ENCODE results near the gene TMEM106A. TPM values are rescaled to one million over a fixed set of nuclear protein-coding genes. Genes with fewer than 3 reads are reported as not detected.
"Not testable (repeated sequence)": the region's sequence is repeated elsewhere in the genome, so short reads cannot be mapped to it uniquely, and the experiment has no call there.

The TMEM106A gene
- polyA plus RNA-seq (2013, experiment 1 of 2), result 3.3 TPM
- 3.1 TPM for polyA plus RNA-seq (2013, experiment 2 of 2)

GRCh38 chr17:43211480-43212402 lies at the start of gene TMEM106A:
TMEM106A (plus strand) TSS chr17:43211875; CDS start chr17:43213042, 1,167 bp downstream.
- Histone ChIP-seq H3K36me3 (ENCODE audit: control insufficient read depth, insufficient read depth, low read length) (peaks cover 43% of the 10 kb centered on the region), H3K4me1 (ENCODE audit: control insufficient read depth, insufficient read depth, low read length, poor library complexity, severe bottlenecking) (peaks cover 12% of the 10 kb centered on the region), H3K9me3 (ENCODE audit: control insufficient read depth, low read length) (no peaks in the 10 kb centered on the region), H3K4me3 (ENCODE audit: extremely low read depth, insufficient read depth, low read length, poor library complexity, severe bottlenecking) (peak within 1 kb of the TSS; percentile 62), H3K27ac (ENCODE audit: low read depth, low read length, severe bottlenecking) (peak within 1 kb of the TSS; percentile 81)
- 3 to 5% methylated on average over 26 to 33 of the region's 54 CpGs for WGBS, 2 experiments (ENCODE audit: insufficient coverage in 2 of 2)

GRCh38 chr17:43165971-43166370 lies 45.7 kb upstream of the TMEM106A start:
- H3K4me3 ChIP-seq (ENCODE audit: extremely low read depth, insufficient read depth, low read length, poor library complexity, severe bottlenecking); H3K27ac ChIP-seq (ENCODE audit: low read depth, low read length, severe bottlenecking); H3K36me3 ChIP-seq (ENCODE audit: control insufficient read depth, insufficient read depth, low read length); H3K4me1 ChIP-seq (ENCODE audit: control insufficient read depth, insufficient read depth, low read length, poor library complexity, severe bottlenecking); H3K9me3 ChIP-seq (ENCODE audit: control insufficient read depth, low read length): not testable (repeated sequence)

GRCh38 chr17:43169561-43170139 lies 42.0 kb upstream of the TMEM106A start:
- Histone ChIP-seq H3K36me3 (ENCODE audit: control insufficient read depth, insufficient read depth, low read length) (peaks cover 1% of the 10 kb centered on the region), H3K9me3 (ENCODE audit: control insufficient read depth, low read length) (no peaks in the 10 kb centered on the region), H3K4me3 (ENCODE audit: extremely low read depth, insufficient read depth, low read length, poor library complexity, severe bottlenecking) (peak overlapping the region; percentile 58), H3K27ac (ENCODE audit: low read depth, low read length, severe bottlenecking) (peak overlapping the region; percentile 96), H3K4me1 (ENCODE audit: control insufficient read depth, insufficient read depth, low read length, poor library complexity, severe bottlenecking) (no peaks in the 10 kb centered on the region)
- 0 to 1% methylated on average over 15 to 27 of the region's 29 CpGs for WGBS, 2 experiments (ENCODE audit: insufficient coverage in 2 of 2)

GRCh38 chr17:43170140-43170765 lies 41.4 kb upstream of the TMEM106A start:
- Histone ChIP-seq H3K27ac (ENCODE audit: low read depth, low read length, severe bottlenecking) (peak overlapping the region; percentile 96), H3K9me3 (ENCODE audit: control insufficient read depth, low read length) (no peaks in the 10 kb centered on the region), H3K4me1 (ENCODE audit: control insufficient read depth, insufficient read depth, low read length, poor library complexity, severe bottlenecking) (no peaks in the 10 kb centered on the region), H3K36me3 (ENCODE audit: control insufficient read depth, insufficient read depth, low read length) (peaks cover 6% of the 10 kb centered on the region), H3K4me3 (ENCODE audit: extremely low read depth, insufficient read depth, low read length, poor library complexity, severe bottlenecking) (peak overlapping the region; percentile 58)
- WGBS, 2 experiments (ENCODE audit: insufficient coverage in 2 of 2), result 0% methylated on average over 10 to 19 of the region's 27 CpGs

- H3K36me3 ChIP-seq (ENCODE audit: control insufficient read depth, insufficient read depth, low read length), result peaks cover 8% of the 10 kb centered on the region
- peak within 1 kb of the TSS; percentile 58 for H3K4me3 ChIP-seq (ENCODE audit: extremely low read depth, insufficient read depth, low read length, poor library complexity, severe bottlenecking)
- no peaks in the 10 kb centered on the region for H3K9me3 ChIP-seq (ENCODE audit: control insufficient read depth, low read length)
- 0% methylated on average over 24 to 27 of the region's 41 CpGs for WGBS, 2 experiments (ENCODE audit: insufficient coverage in 2 of 2)
- no peaks in the 10 kb centered on the region for H3K4me1 ChIP-seq (ENCODE audit: control insufficient read depth, insufficient read depth, low read length, poor library complexity, severe bottlenecking)
- peak within 1 kb of the TSS; percentile 96 for H3K27ac ChIP-seq (ENCODE audit: low read depth, low read length, severe bottlenecking)
Observed at GRCh38 chr17:43170766-43171585, 40.7 kb upstream of the TMEM106A start, which contains the start of gene NBR1. NBR1 (plus strand) TSS chr17:43171214; CDS start chr17:43175800, 4,586 bp downstream.

- 53 to 59% methylated on average over 9 to 11 of the region's 12 CpGs for WGBS, 2 experiments (ENCODE audit: insufficient coverage in 2 of 2)
Observed at GRCh38 chr17:43171586-43172487, 39.8 kb upstream of the TMEM106A start.

GRCh38 chr17:43175213-43176118 lies 36.2 kb upstream of the TMEM106A start:
- Histone ChIP-seq H3K4me3 (ENCODE audit: extremely low read depth, insufficient read depth, low read length, poor library complexity, severe bottlenecking) (no peak overlapping the region), H3K9me3 (ENCODE audit: control insufficient read depth, low read length) (no peaks in the 10 kb centered on the region), H3K36me3 (ENCODE audit: control insufficient read depth, insufficient read depth, low read length) (peaks cover 48% of the 10 kb centered on the region), H3K4me1 (ENCODE audit: control insufficient read depth, insufficient read depth, low read length, poor library complexity, severe bottlenecking) (no peaks in the 10 kb centered on the region), H3K27ac (ENCODE audit: low read depth, low read length, severe bottlenecking) (no peak overlapping the region)
- WGBS, 2 experiments (ENCODE audit: insufficient coverage in 2 of 2), result 100% methylated on average over 1 to 2 of the region's 4 CpGs

More at GRCh38 chr17:43171586-43172487, 39.8 kb upstream of the TMEM106A start:
- Histone ChIP-seq H3K9me3 (ENCODE audit: control insufficient read depth, low read length) (no peaks in the 10 kb centered on the region), H3K27ac (ENCODE audit: low read depth, low read length, severe bottlenecking) (peak overlapping the region; percentile 96), H3K36me3 (ENCODE audit: control insufficient read depth, insufficient read depth, low read length) (peaks cover 17% of the 10 kb centered on the region), H3K4me1 (ENCODE audit: control insufficient read depth, insufficient read depth, low read length, poor library complexity, severe bottlenecking) (no peaks in the 10 kb centered on the region), H3K4me3 (ENCODE audit: extremely low read depth, insufficient read depth, low read length, poor library complexity, severe bottlenecking) (peak overlapping the region; percentile 58)

- H3K4me1 ChIP-seq (ENCODE audit: control insufficient read depth, insufficient read depth, low read length, poor library complexity, severe bottlenecking), result no peaks in the 10 kb centered on the region
- H3K36me3 ChIP-seq (ENCODE audit: control insufficient read depth, insufficient read depth, low read length), result peaks cover 53% of the 10 kb centered on the region
- no peaks in the 10 kb centered on the region for H3K9me3 ChIP-seq (ENCODE audit: control insufficient read depth, low read length)
- H3K27ac ChIP-seq (ENCODE audit: low read depth, low read length, severe bottlenecking), result no peak overlapping the region
- no peak overlapping the region for H3K4me3 ChIP-seq (ENCODE audit: extremely low read depth, insufficient read depth, low read length, poor library complexity, severe bottlenecking)
- 86% methylated on average over 1 of the region's 2 CpGs; no CpG with 5 or more reads in 1 of the 2 experiments for WGBS, 2 experiments (ENCODE audit: insufficient coverage in 2 of 2)
Observed at GRCh38 chr17:43176119-43176570, 35.5 kb upstream of the TMEM106A start.

GRCh38 chr17:43183921-43184320 lies 27.8 kb upstream of the TMEM106A start:
- 89 to 96% methylated on average over 3 of the region's 3 CpGs for WGBS, 2 experiments (ENCODE audit: insufficient coverage in 2 of 2)
- H3K27ac ChIP-seq (ENCODE audit: low read depth, low read length, severe bottlenecking), result no peak overlapping the region
- H3K9me3 ChIP-seq (ENCODE audit: control insufficient read depth, low read length), result no peaks in the 10 kb centered on the region
- H3K36me3 ChIP-seq (ENCODE audit: control insufficient read depth, insufficient read depth, low read length), result peaks cover 45% of the 10 kb centered on the region
- H3K4me1 ChIP-seq (ENCODE audit: control insufficient read depth, insufficient read depth, low read length, poor library complexity, severe bottlenecking), result no peaks in the 10 kb centered on the region
- H3K4me3 ChIP-seq (ENCODE audit: extremely low read depth, insufficient read depth, low read length, poor library complexity, severe bottlenecking), result no peak overlapping the region
